H1 (cell line): ENCODE data around the gene SLC17A8. TPM values are rescaled to one million over a fixed set of nuclear protein-coding genes. Genes with fewer than 3 reads are reported as not detected.

Experiments
- CTCF ChIA-PET: fragments of 300-600 bp; sonication (Branson Sonifier 250); formaldehyde crosslinking; loops from one replicate; lab custom pipeline; 2021; ENCODE audit not compliant: partially characterized antibody; lab: Charles Lee
- POLR2A ChIA-PET: fragments of 300-600 bp; sonication (Branson Sonifier 250); formaldehyde crosslinking; loops from one replicate; lab custom pipeline; 2021; ENCODE audit warnings: inconsistent platforms; ENCODE audit not compliant: partially characterized antibody; lab: Charles Lee
- DNase-seq, 2 experiments: peaks; one replicate each; pipeline versions ENCODE4 v3.0.0 to v3.0.0-alpha.2; 2010 to 2022; ENCODE audit warnings: low spot score in 2 of 2, low read depth in 1 of 2, mixed read lengths in 1 of 2
- FAIRE-seq: peaks from 2 replicates; lab custom pipeline; 2011; peaks lifted over from hg19 to GRCh38; lab: Jason Lieb, UNC
- H2AFZ ChIP-seq: 2 replicates; pipeline ENCODE4 v1.8.1; 2012; ENCODE audit warnings: low read length, inconsistent platforms
- H2AK5ac ChIP-seq: 2 replicates; pipeline ENCODE4 v1.6.1; 2013; ENCODE audit warnings: low read depth, low read length
- H2BK120ac ChIP-seq: replicated peaks from 2 replicates; pipeline ENCODE3; 2013; ENCODE audit warnings: low read depth, low read length, inconsistent platforms
- H2BK12ac ChIP-seq: 2 replicates; pipeline ENCODE4 v1.6.1; 2013; ENCODE audit warnings: low read depth, low read length
- H2BK15ac ChIP-seq: 2 replicates; pipeline ENCODE4 v1.6.1; 2013; ENCODE audit warnings: low read length
- H2BK20ac ChIP-seq: 2 replicates; pipeline ENCODE4 v1.6.1; 2013; ENCODE audit warnings: low read length
- H2BK5ac ChIP-seq: 2 replicates; pipeline ENCODE4 v1.6.1; 2013; ENCODE audit warnings: low read depth, low read length
- H3K14ac ChIP-seq: 2 replicates; pipeline ENCODE4 v1.6.1; 2013; ENCODE audit warnings: inconsistent platforms; ENCODE audit not compliant: insufficient read length
- H3K18ac ChIP-seq: 2 replicates; pipeline ENCODE4 v1.6.1; 2013; ENCODE audit warnings: low read length; ENCODE audit errors: extremely low read depth
- H3K23ac ChIP-seq: 2 replicates; pipeline ENCODE4 v1.6.1; 2013; ENCODE audit warnings: inconsistent platforms; ENCODE audit not compliant: insufficient read length
- H3K23me2 ChIP-seq: 2 replicates; pipeline ENCODE4 v1.6.1; 2013; ENCODE audit warnings: low read depth, low read length
- H3K27ac ChIP-seq: 2 replicates; pipeline ENCODE4 v1.6.1; 2011; ENCODE audit warnings: low read depth, low read length, inconsistent platforms
- H3K27me3 ChIP-seq, 4 experiments: replicated peaks in 1 of 4; 1 replicate in 1 of 4; 2 replicates in 3 of 4; pipeline versions ENCODE4 v1.6.1 to v1.8.1; 2011 to 2013; ENCODE audit warnings: low read length in 3 of 4, mild to moderate bottlenecking in 3 of 4, inconsistent platforms in 2 of 4, mixed read lengths in 2 of 4, moderate library complexity in 1 of 4; ENCODE audit not compliant: control insufficient read depth in 3 of 4, insufficient read depth in 3 of 4; ENCODE audit errors: extremely low read depth in 1 of 4
- H3K36me3 ChIP-seq, 4 experiments: 2 replicates each; pipeline versions ENCODE4 v1.6.1 to v1.8.1; 2011 to 2013; ENCODE audit warnings: mild to moderate bottlenecking in 4 of 4, low read length in 3 of 4, moderate library complexity in 2 of 4, control low read depth in 1 of 4, inconsistent platforms in 1 of 4; ENCODE audit not compliant: insufficient read depth in 4 of 4, control insufficient read depth in 2 of 4
- H3K4ac ChIP-seq: replicated peaks from 2 replicates; pipeline ENCODE3; 2013; ENCODE audit warnings: low read length, low read depth, mixed read lengths, inconsistent platforms; ENCODE audit not compliant: insufficient read length
- H3K4me1 ChIP-seq, 4 experiments: replicated peaks in 1 of 4; 1 replicate in 1 of 4; 2 replicates in 3 of 4; pipeline versions ENCODE4 v1.6.1 to v1.8.1; 2011 to 2013; ENCODE audit warnings: low read length in 3 of 4, inconsistent platforms in 2 of 4, mixed read lengths in 1 of 4; ENCODE audit not compliant: insufficient read depth in 4 of 4, control insufficient read depth in 3 of 4
- H3K4me2 ChIP-seq, 2 experiments: 2 replicates each; pipeline versions ENCODE4 v1.6.1 to v1.8.1; 2011 to 2013; ENCODE audit warnings: low read depth in 2 of 2, low read length in 2 of 2, control low read depth in 1 of 2, inconsistent platforms in 1 of 2, mild to moderate bottlenecking in 1 of 2; ENCODE audit not compliant: insufficient read depth in 1 of 2
- H3K4me3 ChIP-seq, 4 experiments: fragments of 200-600, 300-600 bp in 1 of 4; sonication (generic), shearing (Covaris generic), sonication (Bioruptor Twin) in 1 of 4; 2 replicates each; pipeline versions ENCODE4 v1.5.1 to v1.8.1; 2011 to 2016; ENCODE audit warnings: low read length in 4 of 4, low read depth in 3 of 4, control low read depth in 2 of 4, inconsistent platforms in 2 of 4, mild to moderate bottlenecking in 2 of 4, mixed read lengths in 1 of 4, moderate library complexity in 1 of 4; ENCODE audit not compliant: insufficient read depth in 2 of 4; ENCODE audit errors: extremely low read depth in 1 of 4
- H3K56ac ChIP-seq: replicated peaks from 2 replicates; pipeline ENCODE3; 2013; ENCODE audit warnings: low read depth, mild to moderate bottlenecking, mixed read lengths, low read length, inconsistent platforms; ENCODE audit not compliant: insufficient read length
- H3K79me1 ChIP-seq: 2 replicates; pipeline ENCODE4 v1.6.1; 2013; ENCODE audit warnings: low read depth, low read length, control low read depth
- H3K79me2 ChIP-seq, 2 experiments: 2 replicates each; pipeline versions ENCODE4 v1.6.1 to v1.8.1; 2012 to 2013; ENCODE audit warnings: low read length in 2 of 2, mild to moderate bottlenecking in 2 of 2, inconsistent platforms in 1 of 2; ENCODE audit not compliant: insufficient read depth in 2 of 2, control insufficient read depth in 1 of 2
- H3K9ac ChIP-seq, 4 experiments: replicated peaks in 1 of 4; 1 replicate in 1 of 4; 2 replicates in 3 of 4; pipeline versions ENCODE4 v1.6.1 to v1.8.1; 2011 to 2013; ENCODE audit warnings: low read depth in 3 of 4, low read length in 3 of 4, control low read depth in 2 of 4, mild to moderate bottlenecking in 2 of 4, moderate library complexity in 2 of 4, inconsistent platforms in 1 of 4; ENCODE audit errors: extremely low read depth in 1 of 4
- H3K9me3 ChIP-seq, 2 experiments: 2 replicates each; pipeline versions ENCODE4 v1.6.1 to v1.8.1; 2012 to 2013; ENCODE audit warnings: mild to moderate bottlenecking in 2 of 2, moderate library complexity in 2 of 2, control low read depth in 1 of 2, inconsistent platforms in 1 of 2, low read depth in 1 of 2, low read length in 1 of 2, mixed read lengths in 1 of 2; ENCODE audit not compliant: insufficient read depth in 2 of 2
- H4K20me1 ChIP-seq, 2 experiments: replicated peaks in 1 of 2; 2 replicates each; pipeline versions ENCODE3 to v1.8.1; 2011 to 2013; ENCODE audit warnings: inconsistent platforms in 2 of 2, low read length in 2 of 2, mild to moderate bottlenecking in 1 of 2; ENCODE audit not compliant: insufficient read depth in 2 of 2, control insufficient read depth in 1 of 2
- H4K5ac ChIP-seq: 2 replicates; pipeline ENCODE4 v1.6.1; 2013; ENCODE audit warnings: low read length, low read depth, mixed read lengths, inconsistent platforms; ENCODE audit not compliant: insufficient read length
- H4K8ac ChIP-seq: 2 replicates; pipeline ENCODE4 v1.8.0; 2013; ENCODE audit warnings: mild to moderate bottlenecking, moderate library complexity, low read length, inconsistent platforms; ENCODE audit not compliant: insufficient read depth; ENCODE audit errors: extremely low read depth
- H4K91ac ChIP-seq: replicated peaks from 2 replicates; pipeline ENCODE3; 2013; ENCODE audit warnings: low read length, mixed read lengths, inconsistent platforms; ENCODE audit not compliant: insufficient read length
- GABPA ChIP-seq: IDR thresholded peaks from 2 replicates; pipeline ENCODE4 v1.6.1; 2011; ENCODE audit warnings: mild to moderate bottlenecking, low read length, moderate library complexity, borderline replicate concordance; ENCODE audit not compliant: insufficient read depth
- JUND ChIP-seq: IDR thresholded peaks from 2 replicates; pipeline ENCODE4 v1.6.1; 2011; ENCODE audit warnings: mild to moderate bottlenecking, improper control_type of control experiment, low read length
- RNF2 ChIP-seq: fragments of 200-900, 300-1000 bp; sonication (generic); IDR thresholded peaks from 2 replicates; pipeline ENCODE4 v1.7.1; 2016; ENCODE audit warnings: borderline replicate concordance, low read depth, mild to moderate bottlenecking, antibody characterized with exemption, low read length; ENCODE audit not compliant: poor library complexity, severe bottlenecking; ENCODE audit errors: missing control alignments
- RXRA ChIP-seq: IDR thresholded peaks from 2 replicates; pipeline ENCODE4 v1.6.1; 2011; ENCODE audit warnings: low read depth, mild to moderate bottlenecking, low read length, moderate library complexity; ENCODE audit not compliant: insufficient read depth
- WGBS, 2 experiments: shearing (Covaris generic) in 1 of 2; methylation state at CpG; one replicate each; pipeline versions ENCODE4 v1.1.6 to v1.1.7; 2013 to 2015; ENCODE audit warnings: low lambda C conversion rate in 2 of 2, mixed read lengths in 2 of 2, inconsistent platforms in 1 of 2, low coverage in 1 of 2, missing lambda C conversion rate in 1 of 2; ENCODE audit not compliant: insufficient replicate concordance in 2 of 2, insufficient coverage in 1 of 2, insufficient read length in 1 of 2; ENCODE audit errors: extremely low coverage in 1 of 2, missing lambda C conversion rate in 1 of 2; 5-methylcytosine and 5-hydroxymethylcytosine counted together
- polyA plus RNA-seq, 7 experiments: library from polyadenylated mRNA; depleted of rRNA in 3 of 7; stranded (reverse) in 5 of 7; unstranded in 2 of 7; fragments of >200 nt in 5 of 7; fragments of 200-250 nt in 2 of 7; gene quantifications; 1 replicate in 5 of 7; 2 replicates in 1 of 7; 4 replicates in 1 of 7; pipeline versions ENCODE4 v1.2.1 to v1.2.3, GENCODE V29; 2011 to 2013; ENCODE audit warnings: missing spikeins in 2 of 7, mixed read lengths in 2 of 7
- total RNA-seq: library from RNA; stranded (reverse); fragmentation: NEBNext Ultra II Directional; extraction: Animal tissue kit (Norgen Biotek cat#: 25700); gene quantifications from 2 replicates; pipeline ENCODE4 v1.2.1, GENCODE V29; 2021
- TF ChIP-seq, protein P1 (sequence below): IDR thresholded peaks from 2 replicates; pipeline ENCODE4 v1.6.1; 2011; ENCODE audit warnings: low read length, improper control_type of control experiment
- TF ChIP-seq, protein P2 (sequence below): IDR thresholded peaks from 2 replicates; pipeline ENCODE4 v1.6.1; 2012; ENCODE audit warnings: inconsistent platforms

The SLC17A8 gene
- total and polyA plus RNA-seq, 2 of the 8 experiments (the other 6 are each of a cell fraction or from before 2014, with no cell fraction given) = 0.14 to 0.30 TPM

DNA sequence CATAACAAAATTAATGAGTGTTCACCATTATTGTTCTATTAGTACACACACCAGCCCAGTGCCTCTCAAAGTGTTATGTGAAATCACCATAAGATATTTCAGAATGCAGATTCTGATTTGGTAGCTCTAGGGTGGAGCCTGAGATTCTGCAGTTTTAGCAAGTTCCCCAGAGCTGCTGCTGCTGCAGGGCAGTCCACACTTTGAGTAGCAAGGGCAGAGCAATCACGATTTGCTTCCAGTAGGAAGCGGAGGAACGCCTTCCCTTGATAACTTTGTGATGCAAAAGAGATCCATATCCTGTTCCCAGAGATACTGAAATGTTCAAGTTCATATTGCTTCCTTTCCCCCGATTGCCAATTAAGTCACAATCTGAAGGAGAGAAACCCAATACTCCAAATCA lies 57.9 kb downstream of the SLC17A8 start:
- H3K56ac ChIP-seq = no peak overlapping the region
- no peak overlapping the region for H2BK12ac ChIP-seq
- H3K23me2 ChIP-seq = no peaks in the 10 kb centered on the region
- WGBS, 2 experiments = 53% methylated on average over 4 of the region's 4 CpGs; no CpG with 5 or more reads in 1 of the 2 experiments
- H3K18ac ChIP-seq = no peak overlapping the region
- no peak overlapping the region for H3K4me3 ChIP-seq
- no peak overlapping the region for H3K23ac ChIP-seq
- H4K20me1 ChIP-seq = no peaks in the 10 kb centered on the region
- H4K8ac ChIP-seq = no peak overlapping the region
- no peak overlapping the region for H3K4me2 ChIP-seq
- CTCF ChIA-PET = interaction anchor here (1.2 to 2.8 kb wide), 5 partner anchors 9 to 140 kb away, joined by 3 to 38 read pairs (median 6); no protein-coding TSS in a partner anchor
- 0 out of 2 replicates have a peak overlapping the region, but pooled peaks have one; percentile 44 for H2BK20ac ChIP-seq
- no peak overlapping the region for H4K91ac ChIP-seq
- no peak overlapping the region for H3K27ac ChIP-seq
- H4K5ac ChIP-seq = no peak overlapping the region
- H2AFZ ChIP-seq = no peak overlapping the region
- no peak overlapping the region for H2BK15ac ChIP-seq
- FAIRE-seq (peak; percentile 39), DNase-seq (peak in 1 of 2 experiments; percentile 38)
- no peak overlapping the region for H3K14ac ChIP-seq
- no peak overlapping the region for H3K4ac ChIP-seq
- no peaks in the 10 kb centered on the region for H3K36me3 ChIP-seq
- H3K27me3 ChIP-seq = no peaks in the 10 kb centered on the region
- H2BK5ac ChIP-seq = no peak overlapping the region
- POLR2A ChIA-PET = no interaction called here
- no peaks in the 10 kb centered on the region for H3K79me1 ChIP-seq
- H3K9ac ChIP-seq = no peak overlapping the region
- TF ChIP-seq RNF2 (no peak), JUND (no peak), GABPA (no peak), RXRA (no peak)
- TF ChIP-seq, protein P1, sequence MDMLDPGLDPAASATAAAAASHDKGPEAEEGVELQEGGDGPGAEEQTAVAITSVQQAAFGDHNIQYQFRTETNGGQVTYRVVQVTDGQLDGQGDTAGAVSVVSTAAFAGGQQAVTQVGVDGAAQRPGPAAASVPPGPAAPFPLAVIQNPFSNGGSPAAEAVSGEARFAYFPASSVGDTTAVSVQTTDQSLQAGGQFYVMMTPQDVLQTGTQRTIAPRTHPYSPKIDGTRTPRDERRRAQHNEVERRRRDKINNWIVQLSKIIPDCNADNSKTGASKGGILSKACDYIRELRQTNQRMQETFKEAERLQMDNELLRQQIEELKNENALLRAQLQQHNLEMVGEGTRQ = no peak
- TF ChIP-seq, protein P2, sequence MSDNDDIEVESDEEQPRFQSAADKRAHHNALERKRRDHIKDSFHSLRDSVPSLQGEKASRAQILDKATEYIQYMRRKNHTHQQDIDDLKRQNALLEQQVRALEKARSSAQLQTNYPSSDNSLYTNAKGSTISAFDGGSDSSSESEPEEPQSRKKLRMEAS = no peak
- H2AK5ac ChIP-seq = no peak overlapping the region
- no peaks in the 10 kb centered on the region for H3K9me3 ChIP-seq
- no peak overlapping the region for H2BK120ac ChIP-seq
- H3K79me2 ChIP-seq = no peaks in the 10 kb centered on the region
- H3K4me1 ChIP-seq = peaks cover 0 to 3% (median 1%) of the 10 kb centered on the region in 4 experiments; a peak in 1 of 7 replicates
